Left lung (tissue), 10 donors: ENCODE measurements around the gene CHAC2. TPM values are rescaled to one million over a fixed set of nuclear protein-coding genes. Genes with fewer than 3 reads are reported as not detected.
"Not testable (repeated sequence)": the region's sequence is repeated elsewhere in the genome, so short reads cannot be mapped to it uniquely, and the experiment has no call there.

Experiments
- ATAC-seq: fragments of 200-7000 bp; cut with Tn5 transposase; one replicate; pipeline ENCODE4 v1.9.1; 2020; ENCODE audit warnings: moderate library complexity
- DNase-seq, 4 donors: peaks; one replicate each; pipeline ENCODE4 v3.0.0-alpha.2; 2013 to 2020
- H3K27ac ChIP-seq, 2 donors: fragments of 200-600 bp; sonication (generic) in 1 of 2; one replicate each; pipeline versions ENCODE4 v1.5.0 to v1.8.0; 2020 to 2021
- H3K27me3 ChIP-seq, 2 donors: fragments of 200-600 bp; sonication (generic) in 1 of 2; one replicate each; pipeline versions ENCODE4 v1.5.0 to v1.8.0; 2020 to 2021
- H3K36me3 ChIP-seq, 2 donors: fragments of 200-600 bp; sonication (generic) in 1 of 2; one replicate each; pipeline versions ENCODE4 v1.5.0 to v1.8.0; 2020 to 2021
- H3K4me1 ChIP-seq, 2 donors: fragments of 200-600 bp; one replicate each; pipeline ENCODE4 v1.8.0; 2021
- H3K4me3 ChIP-seq, 2 donors: fragments of 200-600 bp; sonication (generic) in 1 of 2; one replicate each; pipeline versions ENCODE4 v1.5.0 to v1.8.0; 2020 to 2021; ENCODE audit warnings: mild to moderate bottlenecking in 1 of 2
- H3K9me3 ChIP-seq, 2 donors: fragments of 200-600 bp; sonication (generic) in 1 of 2; one replicate each; pipeline versions ENCODE4 v1.5.0 to v1.8.0; 2020 to 2021
- intact Hi-C, 2 donors: fragments of 100-400 bp; cut with DNase I; formaldehyde crosslinking; loops; one replicate each; pipeline versions ENCODE4 v1.11.2 to v1.14.2; 2022
- polyA plus RNA-seq, 6 donors: library from polyadenylated mRNA; unstranded; fragments of 120-200 nt; gene quantifications; one replicate each; pipeline ENCODE4 v1.2.1, GENCODE V29; 2013; ENCODE audit not compliant: insufficient read length in 6 of 6
- total RNA-seq, 2 donors: library from RNA; stranded (reverse); fragmentation: NEBNext Ultra II Directional; extraction: Animal tissue kit (Norgen Biotek cat#: 25700); gene quantifications; one replicate each; pipeline ENCODE4 v1.2.1, GENCODE V29; 2021
- TF ChIP-seq, protein P1 (sequence below), 2 donors: fragments of 200-600 bp; sonication (generic) in 1 of 2; IDR thresholded peaks; one replicate each; pipeline versions ENCODE4 v1.5.0 to v1.8.0; 2021; ENCODE audit warnings: antibody characterized with exemption in 2 of 2
- donor health status: DM: no; HTN: yes; CAD: no.
- donor health status: DM: no; HTN: no; CAD: no.

Gene CHAC2
- total and polyA plus RNA-seq, 8 donors, result 1.6 to 9.6 (median 2.4) TPM

- no peaks in the 10 kb centered on the region for H3K9me3 ChIP-seq
- H3K4me3 ChIP-seq, result no peak overlapping the region
- intact Hi-C loops, result no loop called here
- no peak for DNase-seq
- no peak overlapping the region for H3K27ac ChIP-seq
- peaks cover 0 to 34% of the 10 kb centered on the region in 2 donors for H3K36me3 ChIP-seq
- TF ChIP-seq, protein P1, sequence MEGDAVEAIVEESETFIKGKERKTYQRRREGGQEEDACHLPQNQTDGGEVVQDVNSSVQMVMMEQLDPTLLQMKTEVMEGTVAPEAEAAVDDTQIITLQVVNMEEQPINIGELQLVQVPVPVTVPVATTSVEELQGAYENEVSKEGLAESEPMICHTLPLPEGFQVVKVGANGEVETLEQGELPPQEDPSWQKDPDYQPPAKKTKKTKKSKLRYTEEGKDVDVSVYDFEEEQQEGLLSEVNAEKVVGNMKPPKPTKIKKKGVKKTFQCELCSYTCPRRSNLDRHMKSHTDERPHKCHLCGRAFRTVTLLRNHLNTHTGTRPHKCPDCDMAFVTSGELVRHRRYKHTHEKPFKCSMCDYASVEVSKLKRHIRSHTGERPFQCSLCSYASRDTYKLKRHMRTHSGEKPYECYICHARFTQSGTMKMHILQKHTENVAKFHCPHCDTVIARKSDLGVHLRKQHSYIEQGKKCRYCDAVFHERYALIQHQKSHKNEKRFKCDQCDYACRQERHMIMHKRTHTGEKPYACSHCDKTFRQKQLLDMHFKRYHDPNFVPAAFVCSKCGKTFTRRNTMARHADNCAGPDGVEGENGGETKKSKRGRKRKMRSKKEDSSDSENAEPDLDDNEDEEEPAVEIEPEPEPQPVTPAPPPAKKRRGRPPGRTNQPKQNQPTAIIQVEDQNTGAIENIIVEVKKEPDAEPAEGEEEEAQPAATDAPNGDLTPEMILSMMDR (IDR thresholded peaks at IDR 0.05), result no peak
- ATAC-seq, result no peak
- no peaks in the 10 kb centered on the region for H3K4me1 ChIP-seq
- no peaks in the 10 kb centered on the region for H3K27me3 ChIP-seq
These were observed 54.2 kb downstream of the CHAC2 start for GRCh38 chr2:53821810-53822209.

GRCh38 chr2:53823639-53824038 lies 56.0 kb downstream of the CHAC2 start:
- H3K9me3 ChIP-seq, H3K4me1 ChIP-seq, ATAC-seq, intact Hi-C loops, H3K27me3 ChIP-seq, H3K4me3 ChIP-seq, DNase-seq, H3K27ac ChIP-seq: not testable (repeated sequence)
- TF ChIP-seq, protein P1 (IDR thresholded peaks at IDR 0.05), result peak in 1 of 2 donors; percentile 24
- peaks cover 0 to 16% of the 10 kb centered on the region in 2 donors for H3K36me3 ChIP-seq

Other genes starting within 250 kb of the CHAC2 start
- gene ASB3, start 19.1 kb downstream of the CHAC2 start, total RNA-seq, result 10 to 100 TPM; 22.7 to 24.1 TPM
- gene ASB3, start 19.1 kb downstream of the CHAC2 start, polyA plus RNA-seq, result 10 to 100 TPM; 30.1 to 39.6 (median 33.9) TPM
- 10 to 100 TPM; 57.3 to 71.4 TPM for gene ERLEC1, start 19.2 kb downstream of the CHAC2 start, total RNA-seq
- gene ERLEC1, start 19.2 kb downstream of the CHAC2 start, polyA plus RNA-seq, result 10 to 100 TPM; 53.0 to 62.2 (median 57.0) TPM
- 1 to 10 TPM; 1.3 to 3.0 TPM for gene GPR75, start 92.2 kb downstream of the CHAC2 start, total RNA-seq
- gene GPR75, start 92.2 kb downstream of the CHAC2 start, polyA plus RNA-seq, result 1 to 10 TPM; 3.3 to 4.7 (median 4.2) TPM
- gene PSME4, start 203.2 kb downstream of the CHAC2 start, total RNA-seq, result 10 to 100 TPM; 51.7 to 56.9 TPM
- 10 to 100 TPM; 41.5 to 49.3 (median 47.9) TPM for gene PSME4, start 203.2 kb downstream of the CHAC2 start, polyA plus RNA-seq